Rectal smooth muscle tissue (tissue), 1 donor: Measurements from ENCODE around the gene GPC1.

Experiments
- H3K27ac ChIP-seq: one replicate; pipeline ENCODE4 v1.7.0; 2013; ENCODE audit warnings: low read depth, low read length, inconsistent platforms
- H3K27me3 ChIP-seq: one replicate; pipeline ENCODE4 v1.7.0; 2013; ENCODE audit warnings: low read length; ENCODE audit not compliant: control insufficient read depth, insufficient read depth
- H3K36me3 ChIP-seq: one replicate; pipeline ENCODE4 v1.7.0; 2013; ENCODE audit warnings: low read length; ENCODE audit not compliant: control insufficient read depth, insufficient read depth
- H3K4me1 ChIP-seq: one replicate; pipeline ENCODE4 v1.7.0; 2013; ENCODE audit warnings: low read length; ENCODE audit not compliant: control insufficient read depth, insufficient read depth
- H3K4me3 ChIP-seq: one replicate; pipeline ENCODE4 v1.7.0; 2013; ENCODE audit warnings: low read length
- H3K9ac ChIP-seq: one replicate; pipeline ENCODE4 v1.7.0; 2013; ENCODE audit warnings: low read length

Gene GPC1

DNA sequence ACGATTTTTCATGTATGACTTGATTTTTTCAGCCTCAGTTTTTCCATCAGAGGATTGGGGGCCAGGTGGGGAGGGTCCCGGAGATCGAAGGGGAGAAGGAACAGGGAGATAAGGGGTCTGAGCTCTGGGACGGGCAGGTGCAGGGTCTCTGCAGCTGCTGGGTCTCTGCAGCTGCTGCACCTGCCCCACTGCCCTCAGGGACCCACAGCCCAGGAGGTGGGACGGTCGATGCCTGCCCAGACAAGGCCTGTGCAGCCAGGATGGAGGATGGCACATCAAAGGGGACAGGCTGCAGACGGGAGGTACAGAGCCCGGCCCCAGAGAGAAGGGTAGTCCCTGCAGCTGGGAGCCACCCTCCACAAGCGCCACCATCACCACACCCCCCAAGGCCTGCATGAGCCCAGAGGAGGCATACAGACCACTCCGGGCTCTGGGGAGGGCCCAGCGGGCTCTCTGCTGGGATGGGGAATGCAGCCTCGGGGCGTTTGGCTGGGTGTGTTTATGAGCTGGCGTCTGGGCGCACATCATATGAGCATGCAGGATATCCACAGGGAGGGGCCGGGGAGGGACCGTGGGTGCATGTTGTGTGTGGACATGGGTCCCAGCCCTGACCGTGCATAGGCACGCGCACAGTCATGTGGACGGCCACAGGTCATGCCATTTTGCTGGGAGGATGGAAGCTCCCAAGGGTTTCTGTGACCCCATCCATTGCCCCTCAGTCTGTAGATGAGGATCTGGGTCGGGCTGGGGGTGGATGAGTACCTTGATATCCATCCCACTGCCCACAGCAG is 34.9 kb upstream of the GPC1 start:
- H3K4me1 ChIP-seq, result no peaks in the 10 kb centered on the region
- H3K4me3 ChIP-seq, result no peak overlapping the region
- H3K9ac ChIP-seq, result no peak overlapping the region
- no peaks in the 10 kb centered on the region for H3K27me3 ChIP-seq
- H3K27ac ChIP-seq, result no peak overlapping the region
- H3K36me3 ChIP-seq, result no peaks in the 10 kb centered on the region

DNA sequence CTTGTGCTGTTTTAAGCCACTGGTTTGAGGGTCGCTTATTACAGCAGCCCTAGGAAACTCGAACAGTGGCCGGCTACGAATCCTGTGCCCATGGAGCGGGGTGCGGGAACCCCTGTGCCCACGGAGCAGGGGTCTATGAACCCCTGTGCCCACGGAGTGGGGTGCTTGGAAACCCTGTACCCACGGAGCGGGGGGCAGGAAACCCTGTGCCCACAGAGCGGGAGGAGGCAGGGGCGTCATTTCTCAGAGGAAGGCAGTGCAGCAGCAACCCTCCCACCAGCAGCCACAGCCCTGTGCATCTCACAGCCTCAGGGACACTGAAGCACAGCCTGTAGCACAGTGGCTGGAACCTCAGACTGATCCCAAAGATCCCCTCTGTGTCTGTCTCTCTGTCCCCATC is 34.2 kb upstream of the GPC1 start:
- H3K36me3 ChIP-seq, result no peaks in the 10 kb centered on the region
- no peaks in the 10 kb centered on the region for H3K27me3 ChIP-seq
- H3K4me3 ChIP-seq, result no peak overlapping the region
- H3K4me1 ChIP-seq, result no peaks in the 10 kb centered on the region
- no peak overlapping the region for H3K9ac ChIP-seq
- no peak overlapping the region for H3K27ac ChIP-seq

- H3K36me3 ChIP-seq, result no peaks in the 10 kb centered on the region
- H3K4me1 ChIP-seq, result no peaks in the 10 kb centered on the region
- no peaks in the 10 kb centered on the region for H3K27me3 ChIP-seq
- H3K4me3 ChIP-seq, result no peak overlapping the region
- H3K9ac ChIP-seq, result no peak overlapping the region
- H3K27ac ChIP-seq, result no peak overlapping the region
These were observed 33.5 kb upstream of the GPC1 start for GRCh38 chr2:240401781-240402551.

- H3K4me1 ChIP-seq, result no peaks in the 10 kb centered on the region
These were observed 32.7 kb upstream of the GPC1 start for GRCh38 chr2:240402566-240403272.

DNA sequence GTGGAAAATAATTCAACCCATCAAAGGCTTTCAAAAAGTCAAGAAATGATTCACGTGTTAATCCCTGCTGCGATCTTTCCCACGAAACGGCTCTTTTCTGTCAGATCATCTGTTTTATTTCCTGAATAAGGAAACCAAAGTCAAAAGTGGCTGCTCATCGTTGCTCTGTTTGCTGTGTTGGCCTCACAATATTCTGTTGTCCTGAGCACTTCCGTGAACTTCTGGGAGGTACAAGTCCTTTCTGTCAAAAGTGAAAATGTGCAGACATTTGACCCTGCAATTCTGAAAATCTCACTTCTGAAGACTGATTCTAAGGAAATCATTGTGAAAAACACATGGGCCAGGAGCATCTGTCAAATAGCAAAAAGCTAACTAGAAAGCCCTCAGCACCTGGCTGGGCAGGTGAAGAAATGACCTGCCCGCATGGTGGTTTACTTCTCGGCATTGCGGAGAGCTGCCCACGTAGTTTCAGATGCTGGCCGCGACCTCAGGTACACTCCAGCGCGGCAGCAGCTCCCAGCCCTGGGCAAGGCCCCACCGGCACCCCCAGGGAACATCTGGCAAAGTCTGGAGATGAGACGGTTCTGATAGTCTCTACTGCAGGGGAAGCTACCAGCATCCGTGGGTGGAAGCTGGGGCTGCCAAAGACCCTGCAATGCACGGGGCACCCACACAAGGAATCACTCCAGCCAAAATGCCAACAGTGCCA is 31.9 kb upstream of the GPC1 start:
- Histone ChIP-seq H3K4me1 (no peaks in the 10 kb centered on the region), H3K27ac (no peak overlapping the region), H3K4me3 (no peak overlapping the region), H3K27me3 (no peaks in the 10 kb centered on the region), H3K36me3 (no peaks in the 10 kb centered on the region), H3K9ac (no peak overlapping the region)

More at GRCh38 chr2:240402566-240403272, 32.7 kb upstream of the GPC1 start:
- Histone ChIP-seq H3K36me3 (no peaks in the 10 kb centered on the region), H3K27ac (no peak overlapping the region), H3K9ac (no peak overlapping the region), H3K27me3 (no peaks in the 10 kb centered on the region), H3K4me3 (no peak overlapping the region)

- H3K27me3 ChIP-seq, result no peaks in the 10 kb centered on the region
- no peak overlapping the region for H3K27ac ChIP-seq
- H3K4me1 ChIP-seq, result no peaks in the 10 kb centered on the region
- no peaks in the 10 kb centered on the region for H3K36me3 ChIP-seq
- H3K9ac ChIP-seq, result no peak overlapping the region
- H3K4me3 ChIP-seq, result no peak overlapping the region
These were observed 31.1 kb upstream of the GPC1 start for GRCh38 chr2:240404174-240404852.

- Histone ChIP-seq H3K9ac (no peak overlapping the region), H3K4me1 (no peaks in the 10 kb centered on the region), H3K36me3 (no peaks in the 10 kb centered on the region), H3K27ac (no peak overlapping the region), H3K27me3 (no peaks in the 10 kb centered on the region), H3K4me3 (no peak overlapping the region)
These were observed 30.3 kb upstream of the GPC1 start for GRCh38 chr2:240405133-240405532.

DNA sequence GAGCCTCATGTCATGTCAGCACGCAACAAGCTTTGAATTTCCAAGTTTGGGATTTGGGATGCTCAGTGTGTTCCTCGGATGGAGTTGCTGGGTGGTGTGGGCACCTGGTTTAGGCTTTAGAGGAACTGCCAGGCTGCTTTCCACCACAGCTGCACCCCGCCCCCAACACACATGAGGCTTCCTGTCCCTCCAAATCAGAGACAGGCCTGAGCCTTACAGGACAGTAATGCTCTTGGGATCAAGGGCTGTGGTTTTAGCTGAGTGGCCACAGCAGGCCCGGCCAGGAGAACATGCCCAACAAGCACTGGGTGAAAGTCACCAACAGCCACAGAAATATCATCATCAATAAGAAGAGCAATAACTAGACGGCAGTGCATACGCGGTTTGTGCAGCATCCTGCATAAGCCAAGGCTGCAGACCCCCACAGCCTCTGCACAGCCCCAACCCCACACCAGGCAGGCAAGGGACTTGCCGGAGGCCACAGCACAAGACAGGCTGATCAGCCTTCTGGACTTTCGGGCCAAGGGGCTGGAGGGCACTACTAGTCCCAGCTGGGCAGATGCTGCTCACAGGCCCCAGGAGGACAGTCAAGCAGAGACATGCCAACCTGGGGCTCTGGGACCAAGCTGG is 29.7 kb upstream of the GPC1 start:
- H3K27me3 ChIP-seq, result no peaks in the 10 kb centered on the region
- no peak overlapping the region for H3K27ac ChIP-seq
- H3K9ac ChIP-seq, result no peak overlapping the region
- no peaks in the 10 kb centered on the region for H3K36me3 ChIP-seq
- no peak overlapping the region for H3K4me3 ChIP-seq
- no peaks in the 10 kb centered on the region for H3K4me1 ChIP-seq

GRCh38 chr2:240407090-240407489 is 28.4 kb upstream of the GPC1 start:
- Histone ChIP-seq H3K9ac (no peak overlapping the region), H3K4me3 (no peak overlapping the region), H3K27ac (no peak overlapping the region), H3K36me3 (no peaks in the 10 kb centered on the region), H3K4me1 (no peaks in the 10 kb centered on the region), H3K27me3 (no peaks in the 10 kb centered on the region)

DNA sequence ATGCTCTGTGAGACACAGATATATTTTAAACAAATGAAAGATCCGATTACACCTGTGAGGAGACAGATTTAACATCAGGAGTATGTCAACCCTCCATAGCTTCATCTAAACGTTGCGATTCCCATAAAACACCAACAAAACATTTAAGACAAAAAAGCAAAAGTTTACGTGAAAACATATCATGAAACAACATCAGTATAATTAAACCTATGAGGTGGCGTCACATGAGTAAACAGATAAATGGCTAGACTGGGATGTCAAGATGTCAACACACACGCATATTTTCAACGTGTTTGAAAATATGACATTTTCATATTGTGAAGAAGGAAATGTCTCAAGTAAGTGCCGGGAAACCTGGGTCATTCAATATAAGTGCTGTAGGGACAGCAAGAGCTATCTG is 25.5 kb upstream of the GPC1 start:
- Histone ChIP-seq H3K4me1 (no peaks in the 10 kb centered on the region), H3K9ac (no peak overlapping the region), H3K4me3 (no peak overlapping the region), H3K27me3 (no peaks in the 10 kb centered on the region), H3K27ac (no peak overlapping the region), H3K36me3 (no peaks in the 10 kb centered on the region)

- Histone ChIP-seq H3K4me3 (no peak overlapping the region), H3K9ac (no peak overlapping the region), H3K27ac (no peak overlapping the region), H3K27me3 (no peaks in the 10 kb centered on the region), H3K36me3 (no peaks in the 10 kb centered on the region), H3K4me1 (no peaks in the 10 kb centered on the region)
These were observed 24.7 kb upstream of the GPC1 start for GRCh38 chr2:240410808-240411207.
